Liver (tissue), 9 donors: ENCODE data around the gene SFN. TPM values are rescaled to one million over a fixed set of nuclear protein-coding genes. Genes with fewer than 3 reads are reported as not detected.

Experiments used
- DNase-seq: peaks from one replicate; pipeline ENCODE4 v3.0.0-alpha.2; 2017; ENCODE audit warnings: low spot score
- H3K27ac ChIP-seq, 2 donors: one replicate each; pipeline ENCODE4 v1.7.0; 2013; ENCODE audit warnings: inconsistent platforms in 2 of 2, low read length in 2 of 2, control low read depth in 1 of 2, low read depth in 1 of 2, mild to moderate bottlenecking in 1 of 2
- H3K27me3 ChIP-seq, 4 donors: one replicate each; pipeline versions ENCODE4 v1.6.1 to v1.7.0; 2013; ENCODE audit warnings: low read length in 3 of 4, inconsistent platforms in 1 of 4, mild to moderate bottlenecking in 1 of 4, moderate library complexity in 1 of 4; ENCODE audit not compliant: control insufficient read depth in 4 of 4, insufficient read depth in 4 of 4
- H3K36me3 ChIP-seq, 4 donors: one replicate each; pipeline versions ENCODE4 v1.6.1 to v1.7.0; 2013; ENCODE audit warnings: low read length in 3 of 4, mild to moderate bottlenecking in 3 of 4, low read depth in 1 of 4, moderate library complexity in 1 of 4; ENCODE audit not compliant: control insufficient read depth in 4 of 4, insufficient read depth in 3 of 4
- H3K4me1 ChIP-seq, 4 donors: one replicate each; pipeline versions ENCODE4 v1.6.1 to v1.7.0; 2013; ENCODE audit warnings: low read length in 3 of 4, mild to moderate bottlenecking in 3 of 4, moderate library complexity in 1 of 4; ENCODE audit not compliant: control insufficient read depth in 4 of 4, insufficient read depth in 4 of 4
- H3K4me3 ChIP-seq, 3 donors: one replicate each; pipeline versions ENCODE4 v1.6.1 to v1.7.0; 2013; ENCODE audit warnings: low read length in 3 of 3, control low read depth in 1 of 3, low read depth in 1 of 3, mild to moderate bottlenecking in 1 of 3
- H3K9ac ChIP-seq, 2 donors: one replicate each; pipeline ENCODE4 v1.7.0; 2013; ENCODE audit warnings: low read length in 2 of 2, mild to moderate bottlenecking in 2 of 2, moderate library complexity in 2 of 2, control low read depth in 1 of 2, low read depth in 1 of 2
- H3K9me3 ChIP-seq, 4 donors: one replicate each; pipeline versions ENCODE4 v1.6.1 to v1.7.0; 2013; ENCODE audit warnings: low read length in 3 of 4; ENCODE audit not compliant: control insufficient read depth in 4 of 4
- EGR1 ChIP-seq, 2 donors: IDR thresholded peaks; 2 replicates each; pipeline ENCODE4 v1.6.1; 2016 to 2018; ENCODE audit warnings: antibody characterized with exemption in 2 of 2, low read depth in 2 of 2
- FOXA1 ChIP-seq: IDR thresholded peaks from 2 replicates; pipeline ENCODE4 v1.6.1; 2016; ENCODE audit warnings: antibody characterized with exemption
- FOXA2 ChIP-seq: IDR thresholded peaks from 2 replicates; pipeline ENCODE4 v1.6.1; 2016; ENCODE audit warnings: antibody characterized with exemption
- GABPA ChIP-seq, 2 donors: IDR thresholded peaks in 1 of 2; conservative IDR thresholded peaks in 1 of 2; 2 replicates each; pipeline ENCODE4 v1.6.1; 2016; ENCODE audit warnings: antibody characterized with exemption in 2 of 2, mild to moderate bottlenecking in 1 of 2, moderate library complexity in 1 of 2
- HNF4A ChIP-seq, 2 donors: conservative IDR thresholded peaks; 2 replicates each; pipeline ENCODE4 v1.6.1; 2016; ENCODE audit warnings: antibody characterized with exemption in 2 of 2, mild to moderate bottlenecking in 2 of 2
- HNF4G ChIP-seq: IDR thresholded peaks from 2 replicates; pipeline ENCODE4 v1.6.1; 2016; ENCODE audit warnings: antibody characterized with exemption
- JUND ChIP-seq, 2 donors: IDR thresholded peaks; 2 replicates each; pipeline ENCODE4 v1.6.1; 2016; ENCODE audit warnings: antibody characterized with exemption in 2 of 2
- NR2F2 ChIP-seq: IDR thresholded peaks from 2 replicates; pipeline ENCODE4 v1.6.1; 2016; ENCODE audit warnings: antibody characterized with exemption
- RAD21 ChIP-seq, 2 donors: IDR thresholded peaks; 2 replicates each; pipeline ENCODE4 v1.6.1; 2016; ENCODE audit warnings: antibody characterized with exemption in 2 of 2, mild to moderate bottlenecking in 2 of 2
- RXRA ChIP-seq, 2 donors: IDR thresholded peaks; 2 replicates each; pipeline ENCODE4 v1.6.1; 2017 to 2018; ENCODE audit warnings: antibody characterized with exemption in 2 of 2, mild to moderate bottlenecking in 1 of 2
- SP1 ChIP-seq: IDR thresholded peaks from 2 replicates; pipeline ENCODE4 v1.6.1; 2018; ENCODE audit warnings: antibody characterized with exemption, mild to moderate bottlenecking
- TAF1 ChIP-seq: conservative IDR thresholded peaks from 2 replicates; pipeline ENCODE4 v1.6.1; 2016; ENCODE audit warnings: antibody characterized with exemption, mild to moderate bottlenecking
- YY1 ChIP-seq: IDR thresholded peaks from 2 replicates; pipeline ENCODE4 v1.6.1; 2016; ENCODE audit warnings: antibody characterized with exemption, mild to moderate bottlenecking
- WGBS: extraction: QIAGEN DNeasy Blood & Tissue Kit; methylation state at CpG from one replicate; pipeline ENCODE4 v1.1.7; 2013; 5-methylcytosine and 5-hydroxymethylcytosine counted together
- polyA plus RNA-seq, 2 donors: library from polyadenylated mRNA; stranded (reverse) in 1 of 2; unstranded in 1 of 2; fragments of 200-250 nt in 1 of 2; fragments of >200 nt in 1 of 2; fragmentation: Nextera tagmentation in 1 of 2; extraction: Ambion mirVana in 1 of 2; gene quantifications; one replicate each; pipeline versions ENCODE4 v1.2.1 to v1.2.3, GENCODE V29; 2013 to 2015
- total RNA-seq, 2 donors: library from RNA; depleted of rRNA; stranded (reverse); fragments of >200 nt; gene quantifications; one replicate each; pipeline ENCODE4 v1.2.3, GENCODE V29; 2014
- TF ChIP-seq, protein P1 (sequence below): fragments of 150-350 bp; IDR thresholded peaks from 2 replicates; pipeline ENCODE4 v1.5.1; 2017; ENCODE audit warnings: improper control_type of control experiment, low read depth, low read length; ENCODE audit not compliant: missing input control
- TF ChIP-seq, protein P2 (sequence below): IDR thresholded peaks from 2 replicates; pipeline ENCODE4 v1.6.1; 2016; ENCODE audit warnings: antibody characterized with exemption, mild to moderate bottlenecking
- TF ChIP-seq, protein P3 (sequence below): IDR thresholded peaks from 2 replicates; pipeline ENCODE4 v1.6.1; 2016; ENCODE audit warnings: antibody characterized with exemption
- TF ChIP-seq, protein P4 (sequence below): IDR thresholded peaks from 2 replicates; pipeline ENCODE4 v1.6.1; 2016; ENCODE audit warnings: antibody characterized with exemption
- TF ChIP-seq, protein P5 (sequence below): IDR thresholded peaks from 2 replicates; pipeline ENCODE4 v1.6.1; 2016; ENCODE audit warnings: antibody characterized with exemption
- donor health status: healthy.
- donor health status: healthy.
- donor health status: healthy.
- donor health status: healthy.
- donor health status: healthy.

SFN gene
- total and polyA plus RNA-seq, 4 donors, result 0.17 to 0.69 TPM; not detected in 2

DNA sequence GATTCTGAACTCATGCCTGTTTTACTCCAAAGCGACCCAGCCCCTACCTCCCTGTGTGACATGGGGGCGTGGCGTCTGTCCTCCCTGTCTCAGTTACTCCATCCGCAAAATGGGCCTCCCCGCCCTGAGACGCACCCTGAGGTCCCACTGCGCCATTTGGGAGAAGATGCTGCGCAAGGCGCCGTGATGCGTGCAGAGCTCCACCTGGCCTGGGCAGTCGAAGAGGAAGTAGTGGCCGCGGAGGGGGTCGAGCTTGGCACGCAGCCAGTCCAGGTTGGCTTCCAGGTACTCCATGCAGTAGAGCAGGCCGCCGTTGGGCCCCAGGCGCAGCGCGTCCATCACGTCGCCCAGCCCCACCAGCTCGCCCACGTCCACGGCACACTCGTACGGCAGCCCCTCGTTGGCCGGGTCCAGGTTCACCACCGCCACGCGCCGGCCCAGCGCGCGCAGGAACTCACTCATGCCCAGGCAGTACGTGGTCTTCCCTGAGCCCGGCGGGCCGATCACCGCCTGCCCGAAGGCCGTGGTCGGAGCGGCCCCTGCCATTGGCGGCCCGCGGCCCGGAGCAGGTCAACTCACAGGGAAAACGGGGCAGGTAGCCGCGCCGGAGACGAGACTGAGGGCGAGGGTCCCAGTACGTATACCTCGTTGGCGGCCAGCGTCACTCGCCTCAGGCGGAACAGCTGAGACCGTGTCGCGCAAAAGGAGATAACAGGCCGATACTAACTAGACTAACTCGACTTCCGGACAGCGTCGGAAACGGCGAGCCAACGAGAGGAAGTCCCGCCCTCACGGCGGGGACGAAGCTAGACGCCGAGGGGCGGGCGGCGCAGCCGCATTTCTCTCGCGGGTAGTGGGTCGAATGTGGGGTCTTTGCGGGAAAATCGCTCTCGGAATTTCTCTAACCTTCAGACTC, 26.9 kb downstream of the SFN start, which contains the start of gene GPN2:
GPN2 (minus strand) TSS at position 733 of the 916 bp plus-strand sequence; CDS start at position 546, 187 bp downstream.
- peaks cover 9 to 43% (median 31%) of the 10 kb centered on the region in 4 donors for H3K36me3 ChIP-seq
- 2% methylated on average over 89 of the region's 89 CpGs for WGBS

More for the DNA sequence above, 26.9 kb downstream of the SFN start, which contains the start of gene GPN2:
- peak within 1 kb of the TSS; percentile 81 to 82 for H3K27ac ChIP-seq
- H3K4me3 ChIP-seq, result peak within 1 kb of the TSS; percentile 71 to 81 (median 75)
- peak; percentile 86 for DNase-seq
- H3K9me3 ChIP-seq, result no peaks in the 10 kb centered on the region
- no peaks in the 10 kb centered on the region for H3K27me3 ChIP-seq
- H3K9ac ChIP-seq, result peak within 1 kb of the TSS; percentile 73 to 82
- H3K4me1 ChIP-seq, result peaks cover 1 to 20% (median 17%) of the 10 kb centered on the region in 4 donors
- TF ChIP-seq GABPA (IDR thresholded peaks at IDR 0.05 in 1 of 2, conservative IDR thresholded peaks at IDR 0.05 in 1 of 2) (peak; percentile 76 to 95), TAF1 (peak; percentile 40), SP1 (no peak), YY1 (peak; percentile 69), HNF4A (conservative IDR thresholded peaks at IDR 0.05) (no peak), RXRA (IDR thresholded peaks at IDR 0.05) (no peak), FOXA2 (no peak), HNF4G (no peak), FOXA1 (no peak), EGR1 (IDR thresholded peaks at IDR 0.05; ENCODE audit: low read depth in 2 of 2) (no peak), RAD21 (IDR thresholded peaks at IDR 0.05) (peak in 1 of 2 donors; percentile 5), NR2F2 (no peak), JUND (IDR thresholded peaks at IDR 0.05) (no peak)
- TF ChIP-seq, protein P1, sequence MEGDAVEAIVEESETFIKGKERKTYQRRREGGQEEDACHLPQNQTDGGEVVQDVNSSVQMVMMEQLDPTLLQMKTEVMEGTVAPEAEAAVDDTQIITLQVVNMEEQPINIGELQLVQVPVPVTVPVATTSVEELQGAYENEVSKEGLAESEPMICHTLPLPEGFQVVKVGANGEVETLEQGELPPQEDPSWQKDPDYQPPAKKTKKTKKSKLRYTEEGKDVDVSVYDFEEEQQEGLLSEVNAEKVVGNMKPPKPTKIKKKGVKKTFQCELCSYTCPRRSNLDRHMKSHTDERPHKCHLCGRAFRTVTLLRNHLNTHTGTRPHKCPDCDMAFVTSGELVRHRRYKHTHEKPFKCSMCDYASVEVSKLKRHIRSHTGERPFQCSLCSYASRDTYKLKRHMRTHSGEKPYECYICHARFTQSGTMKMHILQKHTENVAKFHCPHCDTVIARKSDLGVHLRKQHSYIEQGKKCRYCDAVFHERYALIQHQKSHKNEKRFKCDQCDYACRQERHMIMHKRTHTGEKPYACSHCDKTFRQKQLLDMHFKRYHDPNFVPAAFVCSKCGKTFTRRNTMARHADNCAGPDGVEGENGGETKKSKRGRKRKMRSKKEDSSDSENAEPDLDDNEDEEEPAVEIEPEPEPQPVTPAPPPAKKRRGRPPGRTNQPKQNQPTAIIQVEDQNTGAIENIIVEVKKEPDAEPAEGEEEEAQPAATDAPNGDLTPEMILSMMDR, result no peak
- TF ChIP-seq, protein P2, sequence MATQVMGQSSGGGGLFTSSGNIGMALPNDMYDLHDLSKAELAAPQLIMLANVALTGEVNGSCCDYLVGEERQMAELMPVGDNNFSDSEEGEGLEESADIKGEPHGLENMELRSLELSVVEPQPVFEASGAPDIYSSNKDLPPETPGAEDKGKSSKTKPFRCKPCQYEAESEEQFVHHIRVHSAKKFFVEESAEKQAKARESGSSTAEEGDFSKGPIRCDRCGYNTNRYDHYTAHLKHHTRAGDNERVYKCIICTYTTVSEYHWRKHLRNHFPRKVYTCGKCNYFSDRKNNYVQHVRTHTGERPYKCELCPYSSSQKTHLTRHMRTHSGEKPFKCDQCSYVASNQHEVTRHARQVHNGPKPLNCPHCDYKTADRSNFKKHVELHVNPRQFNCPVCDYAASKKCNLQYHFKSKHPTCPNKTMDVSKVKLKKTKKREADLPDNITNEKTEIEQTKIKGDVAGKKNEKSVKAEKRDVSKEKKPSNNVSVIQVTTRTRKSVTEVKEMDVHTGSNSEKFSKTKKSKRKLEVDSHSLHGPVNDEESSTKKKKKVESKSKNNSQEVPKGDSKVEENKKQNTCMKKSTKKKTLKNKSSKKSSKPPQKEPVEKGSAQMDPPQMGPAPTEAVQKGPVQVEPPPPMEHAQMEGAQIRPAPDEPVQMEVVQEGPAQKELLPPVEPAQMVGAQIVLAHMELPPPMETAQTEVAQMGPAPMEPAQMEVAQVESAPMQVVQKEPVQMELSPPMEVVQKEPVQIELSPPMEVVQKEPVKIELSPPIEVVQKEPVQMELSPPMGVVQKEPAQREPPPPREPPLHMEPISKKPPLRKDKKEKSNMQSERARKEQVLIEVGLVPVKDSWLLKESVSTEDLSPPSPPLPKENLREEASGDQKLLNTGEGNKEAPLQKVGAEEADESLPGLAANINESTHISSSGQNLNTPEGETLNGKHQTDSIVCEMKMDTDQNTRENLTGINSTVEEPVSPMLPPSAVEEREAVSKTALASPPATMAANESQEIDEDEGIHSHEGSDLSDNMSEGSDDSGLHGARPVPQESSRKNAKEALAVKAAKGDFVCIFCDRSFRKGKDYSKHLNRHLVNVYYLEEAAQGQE, result peak; percentile 78
- TF ChIP-seq, protein P3, sequence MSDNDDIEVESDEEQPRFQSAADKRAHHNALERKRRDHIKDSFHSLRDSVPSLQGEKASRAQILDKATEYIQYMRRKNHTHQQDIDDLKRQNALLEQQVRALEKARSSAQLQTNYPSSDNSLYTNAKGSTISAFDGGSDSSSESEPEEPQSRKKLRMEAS, result peak; percentile 64
- TF ChIP-seq, protein P4, sequence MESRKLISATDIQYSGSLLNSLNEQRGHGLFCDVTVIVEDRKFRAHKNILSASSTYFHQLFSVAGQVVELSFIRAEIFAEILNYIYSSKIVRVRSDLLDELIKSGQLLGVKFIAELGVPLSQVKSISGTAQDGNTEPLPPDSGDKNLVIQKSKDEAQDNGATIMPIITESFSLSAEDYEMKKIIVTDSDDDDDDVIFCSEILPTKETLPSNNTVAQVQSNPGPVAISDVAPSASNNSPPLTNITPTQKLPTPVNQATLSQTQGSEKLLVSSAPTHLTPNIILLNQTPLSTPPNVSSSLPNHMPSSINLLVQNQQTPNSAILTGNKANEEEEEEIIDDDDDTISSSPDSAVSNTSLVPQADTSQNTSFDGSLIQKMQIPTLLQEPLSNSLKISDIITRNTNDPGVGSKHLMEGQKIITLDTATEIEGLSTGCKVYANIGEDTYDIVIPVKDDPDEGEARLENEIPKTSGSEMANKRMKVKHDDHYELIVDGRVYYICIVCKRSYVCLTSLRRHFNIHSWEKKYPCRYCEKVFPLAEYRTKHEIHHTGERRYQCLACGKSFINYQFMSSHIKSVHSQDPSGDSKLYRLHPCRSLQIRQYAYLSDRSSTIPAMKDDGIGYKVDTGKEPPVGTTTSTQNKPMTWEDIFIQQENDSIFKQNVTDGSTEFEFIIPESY, result peak; percentile 89
- TF ChIP-seq, protein P5, sequence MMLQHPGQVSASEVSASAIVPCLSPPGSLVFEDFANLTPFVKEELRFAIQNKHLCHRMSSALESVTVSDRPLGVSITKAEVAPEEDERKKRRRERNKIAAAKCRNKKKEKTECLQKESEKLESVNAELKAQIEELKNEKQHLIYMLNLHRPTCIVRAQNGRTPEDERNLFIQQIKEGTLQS, result no peak
